Regular cardiac myocyte (primary cell): ENCODE measurements around the gene CPSF3. TPM values are rescaled to one million over a fixed set of nuclear protein-coding genes. Genes with fewer than 3 reads are reported as not detected.

Source experiments
- total RNA-seq: library from RNA; depleted of rRNA; stranded (reverse); fragments of >200 nt; gene quantifications from 2 replicates; pipeline ENCODE4 v1.2.3, GENCODE V29; 2014

Gene CPSF3
- total RNA-seq, result 54.4 and 65.8 TPM in 2 replicates

GRCh38 chr2:9423100-9423921 lies at the start of gene CPSF3, which contains the start of gene ITGB1BP1:
Gene CPSF3 (plus strand): TSS chr2:9423654. CDS start chr2:9423774, 120 bp downstream.
Gene ITGB1BP1 (minus strand): TSS chr2:9423528. CDS start chr2:9418697, 4,831 bp downstream.

GRCh38 chr2:9474361-9475057 lies 51.1 kb downstream of the CPSF3 start, which contains the start of gene IAH1:
Gene IAH1 (plus strand): TSS chr2:9474551. CDS start chr2:9474567, 16 bp downstream.

Other genes with a start within 250 kb of the CPSF3 start
- 44.5 and 59.2 TPM in 2 replicates for gene ASAP2, start 216.8 kb upstream of the CPSF3 start, total RNA-seq
- 29.9 and 81.9 TPM in 2 replicates for gene ITGB1BP1, start 126 bp upstream of the CPSF3 start, total RNA-seq
- gene IAH1, start 50.9 kb downstream of the CPSF3 start, total RNA-seq, result 50.2 and 56.4 TPM in 2 replicates
- 35.7 and 80.1 TPM in 2 replicates for gene ADAM17, start 132.2 kb downstream of the CPSF3 start, total RNA-seq
- 206 and 224 TPM in 2 replicates for gene YWHAQ, start 207.3 kb downstream of the CPSF3 start, total RNA-seq